CD4-positive, alpha-beta T cell (primary cell): Measurements from ENCODE around the gene KLF13. TPM values are rescaled to one million over a fixed set of nuclear protein-coding genes. Genes with fewer than 3 reads are reported as not detected.

Experiments
- ATAC-seq: fragments of 200-7000 bp; cut with Tn5 transposase; one replicate; pipeline ENCODE4 v1.10.0; 2022; ENCODE audit warnings: mild to moderate bottlenecking; ENCODE audit not compliant: poor library complexity
- CTCF ChIA-PET: fragments of 350-600 bp; sonication (Branson Sonifier 250); formaldehyde crosslinking; loops from one replicate; lab custom pipeline; 2021; ENCODE audit warnings: antibody characterized with exemption, inconsistent platforms; lab: Charles Lee
- POLR2A ChIA-PET: fragments of 350-600 bp; sonication (Branson Sonifier 250); formaldehyde crosslinking; loops from one replicate; lab custom pipeline; 2021; ENCODE audit warnings: antibody characterized with exemption, inconsistent platforms; lab: Charles Lee
- DNase-seq, 14 experiments: peaks; one replicate each; pipeline ENCODE4 v3.0.0-alpha.2; 2013 to 2020; ENCODE audit warnings: mixed read lengths in 2 of 14
- H3K27ac ChIP-seq, 2 donors: one replicate each; pipeline versions ENCODE4 v1.5.1 to v1.7.0; 2013; ENCODE audit warnings: low read length in 2 of 2, low read depth in 1 of 2, mild to moderate bottlenecking in 1 of 2
- H3K27me3 ChIP-seq, 2 experiments: 1 replicate in 1 of 2; 2 replicates in 1 of 2; pipeline versions ENCODE4 v1.6.1 to v1.7.0; 2013; ENCODE audit warnings: low read length in 2 of 2, control low read depth in 1 of 2, mild to moderate bottlenecking in 1 of 2, moderate library complexity in 1 of 2; ENCODE audit not compliant: insufficient read depth in 2 of 2, control insufficient read depth in 1 of 2
- H3K36me3 ChIP-seq: one replicate; pipeline ENCODE4 v1.6.1; 2013; ENCODE audit warnings: low read length, control low read depth; ENCODE audit not compliant: insufficient read depth
- H3K4me1 ChIP-seq: one replicate; pipeline ENCODE4 v1.6.1; 2013; ENCODE audit warnings: low read length, control low read depth; ENCODE audit not compliant: insufficient read depth
- H3K4me3 ChIP-seq: one replicate; pipeline ENCODE4 v1.5.1; 2013; ENCODE audit warnings: mild to moderate bottlenecking, low read length, moderate library complexity
- H3K9me3 ChIP-seq, 2 experiments: 1 replicate in 1 of 2; 2 replicates in 1 of 2; pipeline versions ENCODE4 v1.6.1 to v1.7.0; 2013; ENCODE audit warnings: low read length in 2 of 2, mild to moderate bottlenecking in 2 of 2, control low read depth in 1 of 2, moderate library complexity in 1 of 2; ENCODE audit not compliant: control insufficient read depth in 1 of 2, insufficient read depth in 1 of 2
- H3K27ac Mint-ChIP-seq: one replicate; pipeline ENCODE4 v1.8.0; 2020; ENCODE audit warnings: mixed read lengths
- H3K27me3 Mint-ChIP-seq: one replicate; pipeline ENCODE4 v1.8.0; 2021; ENCODE audit warnings: mixed read lengths
- H3K36me3 Mint-ChIP-seq: one replicate; pipeline ENCODE4 v1.8.0; 2021; ENCODE audit warnings: low read depth, mixed read lengths
- H3K4me1 Mint-ChIP-seq: one replicate; pipeline ENCODE4 v1.8.0; 2021; ENCODE audit warnings: low read depth, mixed read lengths
- H3K4me3 Mint-ChIP-seq: one replicate; pipeline ENCODE4 v1.8.0; 2020; ENCODE audit warnings: mild to moderate bottlenecking, mixed read lengths
- H3K9me3 Mint-ChIP-seq: one replicate; pipeline ENCODE4 v1.8.0; 2020; ENCODE audit warnings: mixed read lengths
- CTCF ChIP-seq: fragments of 200-600 bp; IDR thresholded peaks from one replicate; pipeline ENCODE4 v1.8.0; 2022; ENCODE audit warnings: antibody characterized with exemption, mild to moderate bottlenecking
- intact Hi-C, 2 experiments: fragments of 100-400 bp; cut with DNase I in 1 of 2; cut with micrococcal nuclease in 1 of 2; formaldehyde crosslinking; loops; one replicate each; pipeline versions ENCODE4 v1.15.1 to v1.9.0; 2023 to 2025; cut with DNase I, micrococcal nuclease
- total RNA-seq, 174 experiments: library from RNA in 2 of 174; stranded (reverse) in 2 of 174; gene quantifications; one replicate each; pipeline ENCODE4 v1.2.3 and lab custom pipeline; 2021 to 2026

Gene KLF13
- total RNA-seq, 2 experiments from 2014 or later: 284 to 308 TPM

- Mint-ChIP-seq H3K27ac (no peak overlapping the region), H3K36me3 (no peaks in the 10 kb centered on the region), H3K4me3 (no peak overlapping the region), H3K9me3 (no peaks in the 10 kb centered on the region), H3K4me1 (peaks cover 15% of the 10 kb centered on the region), H3K27me3 (no peaks in the 10 kb centered on the region)
- ChIA-PET POLR2A (interaction anchor here (1.0 kb wide), 1 partner anchor 15 kb away, joined by 3 read pairs; no protein-coding TSS in a partner anchor), CTCF (no interaction called here)
- no peak for ATAC-seq
- Histone ChIP-seq H3K27ac (no peak overlapping the region), H3K36me3 (no peaks in the 10 kb centered on the region), H3K4me1 (peaks cover 16% of the 10 kb centered on the region), H3K4me3 (no peak overlapping the region), H3K9me3 (no peaks in the 10 kb centered on the region), H3K27me3 (no peaks in the 10 kb centered on the region)
- no peak for TF ChIP-seq CTCF
- intact Hi-C loops: no loop called here
- peak in 1 of 14 experiments; percentile 7 for DNase-seq
These were observed 48.0 kb upstream of the KLF13 start for GRCh38 chr15:31278544-31279220.

- Mint-ChIP-seq H3K36me3 (no peaks in the 10 kb centered on the region), H3K4me3 (no peak overlapping the region), H3K9me3 (no peaks in the 10 kb centered on the region), H3K27ac (no peak overlapping the region), H3K4me1 (peaks cover 11% of the 10 kb centered on the region), H3K27me3 (no peaks in the 10 kb centered on the region)
- POLR2A ChIA-PET: interaction anchor here (1.0 kb wide), 2 partner anchors 10 to 15 kb away, joined by 3 read pairs; no protein-coding TSS in a partner anchor
- intact Hi-C loops: no loop called here
- no peak for DNase-seq
- no peak for TF ChIP-seq CTCF
- Histone ChIP-seq H3K9me3 (no peaks in the 10 kb centered on the region), H3K27me3 (no peaks in the 10 kb centered on the region), H3K4me3 (no peak overlapping the region), H3K36me3 (no peaks in the 10 kb centered on the region), H3K4me1 (peaks cover 14% of the 10 kb centered on the region), H3K27ac (no peak overlapping the region)
- ATAC-seq: no peak
- CTCF ChIA-PET: no interaction called here
These were observed 47.2 kb upstream of the KLF13 start for GRCh38 chr15:31279221-31280045.

- Histone ChIP-seq H3K36me3 (no peaks in the 10 kb centered on the region), H3K9me3 (no peaks in the 10 kb centered on the region), H3K4me3 (no peak overlapping the region), H3K27me3 (no peaks in the 10 kb centered on the region), H3K27ac (no peak overlapping the region), H3K4me1 (peaks cover 8% of the 10 kb centered on the region)
- Mint-ChIP-seq H3K27ac (no peak overlapping the region), H3K4me3 (no peak overlapping the region), H3K9me3 (no peaks in the 10 kb centered on the region), H3K27me3 (no peaks in the 10 kb centered on the region), H3K36me3 (no peaks in the 10 kb centered on the region), H3K4me1 (peaks cover 8% of the 10 kb centered on the region)
- ChIA-PET POLR2A (interaction anchor here (1.0 kb wide), 2 partner anchors 11 to 16 kb away, joined by 3 read pairs; no protein-coding TSS in a partner anchor), CTCF (no interaction called here)
- no peak for TF ChIP-seq CTCF
- no peak for ATAC-seq
- peak in 1 of 14 experiments; percentile 6 for DNase-seq
- intact Hi-C loops: no loop called here
These were observed 46.4 kb upstream of the KLF13 start for GRCh38 chr15:31280046-31280830.
